DMS53 (cell line): ENCODE data around the gene EXOSC10.
"Not testable (repeated sequence)": the region's sequence is repeated elsewhere in the genome, so short reads cannot be mapped to it uniquely, and the experiment has no call there.

Source experiments
- DNase-seq: peaks from one replicate; lab custom pipeline; 2025; lab: John Stamatoyannopoulos, UW

Gene EXOSC10

DNA sequence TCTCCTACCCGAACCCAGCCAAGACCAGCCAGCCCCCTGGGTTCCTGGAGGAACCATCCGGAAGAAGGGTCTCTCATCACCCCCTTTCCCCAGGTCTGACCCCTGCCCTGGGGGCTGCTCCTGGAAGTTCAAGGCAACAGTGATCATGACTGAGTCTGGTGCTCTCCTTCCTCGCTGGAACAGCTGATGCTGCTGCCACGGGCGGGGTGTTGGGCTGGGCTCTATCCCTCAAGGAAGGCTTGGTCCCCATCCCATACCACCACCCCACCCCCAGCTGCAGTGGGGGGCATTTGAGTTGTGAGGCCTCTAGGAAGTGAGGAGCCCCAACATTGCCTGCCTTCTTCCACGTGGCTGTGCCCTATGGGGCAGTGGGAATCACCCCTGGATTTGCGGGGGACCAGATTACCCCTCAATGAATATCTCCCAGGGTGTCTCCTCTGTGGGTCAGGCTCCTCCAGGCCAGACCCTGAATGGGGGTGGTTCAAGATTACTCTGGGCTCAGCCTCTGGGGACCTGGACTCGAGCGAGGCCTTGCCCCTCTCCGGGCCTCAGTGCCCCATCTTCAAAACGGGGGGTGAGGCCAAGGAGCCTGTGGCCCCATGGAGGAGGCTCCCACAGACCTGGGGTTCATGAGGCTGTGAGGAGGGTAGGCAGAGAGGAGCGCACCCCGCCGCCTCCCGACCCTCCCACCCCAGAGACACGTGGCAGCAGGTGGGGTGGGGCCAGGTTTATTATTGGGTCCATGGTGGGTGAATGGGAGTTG is 55.4 kb downstream of the EXOSC10 start:
- DNase-seq, result no peak

- no peak for DNase-seq
Measured at GRCh38 chr1:11042995-11043874, 56.4 kb downstream of the EXOSC10 start.

DNA sequence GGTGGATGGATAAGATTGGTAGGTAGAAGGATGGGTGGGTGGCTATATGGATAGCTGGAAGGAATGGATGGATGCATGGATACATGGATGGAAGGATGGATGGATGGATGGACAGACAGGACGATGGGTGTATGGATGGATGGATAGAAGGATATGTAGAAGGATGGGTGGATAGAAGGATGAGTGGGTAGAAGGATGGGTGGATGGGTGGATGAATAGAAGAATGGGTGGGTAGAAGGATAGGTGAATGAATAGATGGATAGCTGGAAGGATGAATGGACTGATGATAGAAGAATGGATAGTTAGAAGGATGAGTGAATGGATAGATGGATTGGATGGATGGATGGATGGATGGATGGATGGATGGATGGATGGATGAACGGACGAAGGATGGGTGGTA is 57.6 kb downstream of the EXOSC10 start:
- DNase-seq, result no peak

GRCh38 chr1:11041048-11041447 is 58.6 kb downstream of the EXOSC10 start:
- DNase-seq, result no peak

DNA sequence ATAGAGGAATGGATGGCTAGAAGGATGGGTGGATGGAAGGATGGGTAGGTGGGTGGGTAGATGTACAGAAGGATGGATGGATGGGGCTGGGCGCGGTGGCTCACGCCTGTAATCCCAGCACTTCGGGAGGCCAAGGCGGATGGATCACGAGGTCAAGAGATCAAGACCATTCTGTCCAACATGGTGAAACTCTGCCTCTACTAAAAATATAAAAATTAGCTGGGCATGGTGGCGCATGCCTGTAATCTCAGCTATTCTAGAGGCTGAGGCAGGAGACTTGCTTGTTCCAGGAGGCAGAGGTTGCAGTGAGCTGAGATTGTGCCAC is 59.6 kb downstream of the EXOSC10 start:
- not testable (repeated sequence) for DNase-seq

DNA sequence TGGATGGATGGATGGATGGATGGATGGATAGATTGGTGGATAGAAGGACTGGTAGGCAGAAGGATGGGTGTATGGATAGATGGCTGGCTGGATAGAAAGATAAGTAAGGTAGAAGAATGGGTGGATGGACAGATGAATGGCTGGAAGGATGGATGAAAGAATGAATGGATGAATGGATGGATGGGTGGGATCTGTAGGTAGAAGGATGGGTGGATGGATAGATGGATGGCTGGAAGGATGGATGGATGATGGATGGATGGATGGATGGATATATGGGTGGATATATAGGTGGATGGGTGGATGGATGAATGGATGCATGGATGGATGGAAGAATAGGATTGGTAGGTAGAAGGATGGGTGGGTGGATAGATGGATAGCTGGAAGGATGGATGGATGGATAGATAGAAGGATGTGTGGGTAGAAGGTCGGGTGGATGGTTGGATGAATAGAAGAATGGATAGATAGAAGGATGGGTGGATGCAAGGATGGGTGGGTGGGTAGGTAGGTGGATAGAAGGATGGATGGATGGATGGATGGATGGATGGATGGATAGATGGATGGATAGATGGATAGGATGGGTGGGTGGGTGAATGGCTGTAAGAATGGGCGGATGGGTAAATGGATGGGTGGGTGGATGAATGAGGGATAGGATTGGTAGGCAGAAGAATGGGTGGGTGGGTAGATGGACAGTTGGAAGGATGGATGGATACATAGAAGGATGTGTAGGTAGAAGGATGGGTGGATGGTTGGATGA is 60.1 kb downstream of the EXOSC10 start:
- DNase-seq, result no peak

GRCh38 chr1:11037740-11038182 is 61.9 kb downstream of the EXOSC10 start:
- DNase-seq, result peak; percentile 91

DNA sequence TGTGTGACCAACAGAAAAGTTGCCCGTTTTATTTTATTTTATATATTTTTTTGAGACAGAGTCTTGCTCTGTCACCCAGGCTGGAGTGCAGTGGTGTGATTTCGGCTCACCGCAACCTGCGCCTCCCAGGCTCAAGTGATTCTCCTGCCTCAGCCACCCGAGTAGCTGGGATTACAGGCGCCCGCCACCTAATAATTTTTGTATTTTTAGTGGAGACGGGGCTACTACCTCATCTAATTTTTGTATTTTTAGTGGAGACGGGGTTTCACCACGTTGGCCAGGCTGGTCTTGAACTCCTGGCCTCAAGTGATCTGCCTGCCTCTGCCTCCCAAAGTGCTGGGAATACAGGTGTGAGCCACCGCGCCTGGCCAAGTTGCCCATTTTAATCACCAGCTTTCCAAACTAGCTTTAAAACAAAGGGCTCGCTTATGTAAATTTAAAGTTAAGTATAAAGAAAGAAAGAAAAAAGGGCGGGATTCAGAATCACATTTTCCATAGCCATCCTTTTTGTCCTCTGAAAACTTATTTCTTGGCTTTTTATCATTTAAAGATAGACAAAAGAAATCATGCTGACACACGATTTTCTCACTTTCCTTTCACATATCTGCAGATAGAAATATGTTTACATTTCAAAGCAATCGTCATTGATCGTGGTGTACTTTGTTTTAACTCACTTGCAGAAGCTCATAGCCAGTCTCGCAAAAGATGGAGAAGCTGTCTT is 62.5 kb downstream of the EXOSC10 start:
- DNase-seq, result not testable (repeated sequence)

GRCh38 chr1:11031624-11032262 is 67.9 kb downstream of the EXOSC10 start:
- DNase-seq, result no peak

- no peak for DNase-seq
Measured at GRCh38 chr1:11030865-11031264, 68.8 kb downstream of the EXOSC10 start.

DNA sequence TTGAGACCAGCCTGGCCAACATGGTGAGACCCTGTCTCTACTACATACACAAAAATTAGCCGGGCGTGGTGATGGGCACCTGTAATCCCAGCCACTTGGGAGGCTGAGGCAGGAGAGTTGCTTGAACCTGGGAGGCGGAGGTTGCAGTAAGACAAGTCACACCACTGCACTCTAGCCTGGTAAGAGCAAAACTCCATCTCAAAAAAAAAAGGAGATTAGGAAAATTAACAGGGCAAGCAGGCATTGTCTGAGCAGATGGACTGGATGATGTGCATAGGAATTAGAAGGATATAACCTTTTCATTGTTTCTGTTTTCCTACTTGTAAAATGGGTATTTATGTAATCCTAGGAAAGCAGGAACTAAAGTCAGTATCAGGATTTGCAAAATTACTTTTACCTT is 71.7 kb downstream of the EXOSC10 start:
- DNase-seq, result no peak

- DNase-seq, result no peak
Measured at GRCh38 chr1:11027316-11027715, 72.4 kb downstream of the EXOSC10 start.

GRCh38 chr1:11026903-11027302 is 72.8 kb downstream of the EXOSC10 start:
- no peak for DNase-seq

- no peak for DNase-seq
Measured at GRCh38 chr1:11026052-11026451, 73.6 kb downstream of the EXOSC10 start.

DNA sequence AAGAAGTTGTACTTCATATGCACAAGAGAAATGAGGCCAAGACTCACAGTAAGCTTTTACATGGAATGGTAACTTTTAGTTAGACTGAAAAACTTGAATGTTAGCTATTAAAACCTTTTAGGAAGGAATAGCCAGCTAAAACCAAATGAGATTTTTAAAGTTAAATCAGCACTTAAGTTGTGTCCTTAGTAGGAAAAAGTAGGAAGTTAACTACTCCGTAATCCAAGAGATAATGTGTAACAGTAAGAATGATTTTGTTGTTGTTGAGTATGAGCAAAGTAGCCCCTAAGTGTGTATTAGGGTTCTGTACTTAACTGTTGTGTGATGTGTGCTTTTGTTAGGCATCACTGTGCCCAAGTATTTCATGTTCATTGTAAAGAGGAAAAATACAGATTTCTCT is 74.1 kb downstream of the EXOSC10 start:
- no peak for DNase-seq

DNA sequence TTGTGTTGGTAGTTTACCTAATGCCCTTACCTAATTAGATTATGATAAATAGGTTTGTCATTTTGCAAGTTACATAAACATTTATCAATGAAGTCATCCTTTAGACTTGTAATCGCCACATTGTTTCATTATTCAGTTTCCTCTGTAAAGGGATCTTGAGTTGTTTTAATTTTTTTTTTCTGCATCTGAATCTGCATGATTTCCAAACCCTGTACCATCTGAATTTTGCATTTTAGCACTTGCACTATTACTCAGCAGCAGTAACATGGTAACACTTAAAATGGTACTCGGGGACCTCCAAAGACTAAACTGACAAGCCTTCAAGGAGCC is 74.8 kb downstream of the EXOSC10 start:
- no peak for DNase-seq

DNA sequence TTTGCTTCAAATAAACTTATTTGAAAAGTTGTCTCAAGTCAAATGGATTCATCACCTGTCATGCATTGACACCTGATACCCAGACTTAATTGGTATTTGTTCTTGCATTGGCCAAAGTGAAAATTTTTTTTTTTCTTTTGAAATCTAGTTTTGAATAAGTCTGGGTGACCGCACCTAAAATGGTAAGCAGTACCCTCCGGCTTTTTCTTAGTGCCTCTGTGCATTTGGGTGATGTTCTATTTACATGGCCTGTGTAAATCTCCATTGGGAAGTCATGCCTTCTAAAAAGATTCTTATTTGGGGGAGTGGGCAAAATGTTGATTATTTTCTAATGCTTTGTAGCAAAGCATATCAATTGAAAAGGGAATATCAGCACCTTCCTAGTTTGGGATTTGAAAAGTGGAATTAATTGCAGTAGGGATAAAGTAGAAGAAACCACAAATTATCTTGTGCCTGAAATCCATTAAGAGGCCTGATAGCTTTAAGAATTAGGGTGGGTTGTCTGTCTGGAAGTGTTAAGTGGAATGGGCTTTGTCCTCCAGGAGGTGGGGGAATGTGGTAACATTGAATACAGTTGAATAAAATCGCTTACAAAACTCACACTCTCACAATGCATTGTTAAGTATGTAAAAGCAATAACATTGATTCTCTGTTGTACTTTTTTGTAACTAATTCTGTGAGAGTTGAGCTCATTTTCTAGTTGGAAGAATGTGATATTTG is 75.4 kb downstream of the EXOSC10 start:
- DNase-seq, result no peak

DNA sequence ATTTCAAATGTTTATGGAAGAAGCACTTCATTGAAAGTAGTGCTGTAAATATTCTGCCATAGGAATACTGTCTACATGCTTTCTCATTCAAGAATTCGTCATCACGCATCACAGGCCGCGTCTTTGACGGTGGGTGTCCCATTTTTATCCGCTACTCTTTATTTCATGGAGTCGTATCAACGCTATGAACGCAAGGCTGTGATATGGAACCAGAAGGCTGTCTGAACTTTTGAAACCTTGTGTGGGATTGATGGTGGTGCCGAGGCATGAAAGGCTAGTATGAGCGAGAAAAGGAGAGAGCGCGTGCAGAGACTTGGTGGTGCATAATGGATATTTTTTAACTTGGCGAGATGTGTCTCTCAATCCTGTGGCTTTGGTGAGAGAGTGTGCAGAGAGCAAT is 76.5 kb downstream of the EXOSC10 start:
- no peak for DNase-seq

DNA sequence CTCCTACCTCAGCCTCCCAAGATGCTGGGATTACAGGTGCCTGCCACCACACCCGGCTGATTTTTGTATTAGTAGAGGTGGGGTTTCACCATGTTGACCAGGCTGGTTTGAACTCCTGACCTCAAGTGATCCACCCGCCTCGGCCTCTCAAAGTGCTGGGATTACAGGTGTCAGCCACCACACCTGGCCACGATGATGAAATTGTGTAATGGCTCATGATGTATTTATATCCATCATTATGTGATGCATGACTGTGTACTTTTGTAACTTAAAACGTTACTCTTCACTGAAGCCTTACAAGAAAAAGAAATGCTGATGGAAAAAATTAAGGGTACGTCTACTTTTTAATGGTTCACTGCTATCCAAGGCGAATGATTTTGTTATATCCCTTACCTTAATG is 79.7 kb downstream of the EXOSC10 start:
- DNase-seq, result no peak

- DNase-seq, result not testable (repeated sequence)
Measured at GRCh38 chr1:11019358-11019757, 80.3 kb downstream of the EXOSC10 start.
